ENCODE data around the gene CFDP1. TPM values are rescaled to one million over a fixed set of nuclear protein-coding genes. Genes with fewer than 3 reads are reported as not detected.

CFDP1 gene
- total RNA-seq, 1 donor from 2014 or later: 59.7 TPM

DNA sequence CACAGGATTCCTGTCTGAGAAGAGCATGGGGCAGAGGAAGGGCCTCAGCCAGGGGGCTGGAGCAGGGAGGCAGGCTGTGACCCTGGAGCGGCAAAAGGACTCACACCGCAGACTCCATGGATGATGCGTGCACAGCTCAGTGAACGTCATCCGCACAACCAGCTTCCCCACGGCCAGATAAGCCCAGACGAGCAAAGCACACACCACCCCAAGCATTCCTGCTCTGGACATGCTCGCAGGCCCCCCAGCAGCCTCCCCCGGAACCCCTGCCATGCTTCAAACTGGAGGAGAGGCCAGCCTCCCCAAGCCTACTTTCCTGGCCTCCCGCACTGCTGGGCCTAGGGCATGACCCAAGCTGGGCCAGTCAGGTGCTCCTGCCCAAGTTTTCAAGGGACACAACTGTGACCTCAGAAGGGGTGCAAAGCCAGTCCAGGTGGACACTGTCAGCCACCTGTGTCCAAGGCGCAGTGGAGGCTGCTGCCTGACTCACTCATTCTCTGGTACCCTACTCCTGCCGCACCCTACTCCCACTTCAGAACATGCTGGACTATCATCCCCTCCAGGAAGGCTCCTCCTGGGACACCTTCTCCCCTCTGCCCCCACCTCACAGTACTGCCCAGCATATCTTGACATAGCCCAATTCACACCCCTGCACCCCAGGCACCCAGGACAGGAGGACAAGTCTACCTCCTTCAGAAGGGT lies 186.6 kb downstream of the CFDP1 start:
- no peak for TF ChIP-seq CTCF (IDR thresholded peaks at IDR 0.05; ENCODE audit: insufficient read depth, low read length, poor library complexity, severe bottlenecking)
- Histone ChIP-seq H3K36me3 (ENCODE audit: control insufficient read depth, insufficient read depth, low read length) (no peaks in the 10 kb centered on the region), H3K4me3 (ENCODE audit: low read depth, low read length) (no peak overlapping the region), H3K27me3 (ENCODE audit: control insufficient read depth, insufficient read depth, low read length) (no peaks in the 10 kb centered on the region)
- DNase-seq (ENCODE audit: low read depth): no peak

DNA sequence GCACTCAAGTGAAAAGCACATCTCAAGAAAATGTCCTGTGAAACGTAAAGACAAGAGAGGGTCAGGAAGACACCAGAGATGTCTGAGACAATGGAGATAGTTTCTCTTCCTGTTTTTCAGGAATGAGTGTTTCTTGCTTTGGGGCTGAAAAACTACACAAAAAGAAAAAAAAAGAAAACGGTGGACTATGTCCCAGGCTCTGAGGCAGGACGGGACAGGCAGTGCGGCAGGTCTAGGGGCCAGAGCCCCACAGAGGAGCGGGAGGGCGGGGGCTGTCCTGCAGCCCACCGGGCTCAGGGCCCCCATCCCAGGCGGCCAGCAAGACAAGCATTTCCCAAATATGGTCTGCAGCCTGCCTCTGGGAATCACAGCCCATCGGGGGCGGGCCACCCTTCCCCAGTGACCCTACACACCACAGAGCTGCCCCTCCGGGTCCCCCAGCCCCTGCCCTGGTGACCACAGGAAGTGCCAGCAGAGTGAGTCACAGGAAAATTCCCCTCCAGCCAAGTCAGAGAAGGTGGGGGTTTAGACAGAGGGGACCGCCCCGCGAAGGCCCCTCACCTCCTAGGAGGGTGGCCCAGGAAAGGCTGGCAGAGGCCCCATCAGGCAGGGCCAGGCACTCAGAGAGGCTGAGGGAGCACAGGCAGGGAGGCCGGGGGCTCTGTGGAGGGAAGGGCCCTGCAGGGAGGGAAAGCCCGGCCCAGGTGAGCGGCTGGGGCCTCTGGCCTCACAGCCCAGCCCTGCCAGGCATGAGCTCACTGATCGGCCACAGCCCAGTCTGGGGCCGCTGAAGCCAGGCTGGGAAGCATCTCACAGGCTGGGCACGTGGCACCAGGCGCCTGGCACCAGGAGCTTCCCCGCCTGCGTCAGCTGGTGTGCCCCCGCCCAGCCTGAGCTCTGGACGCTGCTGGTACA lies 188.2 kb downstream of the CFDP1 start:
- no peak overlapping the region for H3K4me3 ChIP-seq (ENCODE audit: low read depth, low read length)
- no peak for TF ChIP-seq CTCF (IDR thresholded peaks at IDR 0.05; ENCODE audit: insufficient read depth, low read length, poor library complexity, severe bottlenecking)
- peak; percentile 96 for DNase-seq (ENCODE audit: low read depth)
- no peaks in the 10 kb centered on the region for H3K36me3 ChIP-seq (ENCODE audit: control insufficient read depth, insufficient read depth, low read length)
- H3K27me3 ChIP-seq (ENCODE audit: control insufficient read depth, insufficient read depth, low read length): no peaks in the 10 kb centered on the region

DNA sequence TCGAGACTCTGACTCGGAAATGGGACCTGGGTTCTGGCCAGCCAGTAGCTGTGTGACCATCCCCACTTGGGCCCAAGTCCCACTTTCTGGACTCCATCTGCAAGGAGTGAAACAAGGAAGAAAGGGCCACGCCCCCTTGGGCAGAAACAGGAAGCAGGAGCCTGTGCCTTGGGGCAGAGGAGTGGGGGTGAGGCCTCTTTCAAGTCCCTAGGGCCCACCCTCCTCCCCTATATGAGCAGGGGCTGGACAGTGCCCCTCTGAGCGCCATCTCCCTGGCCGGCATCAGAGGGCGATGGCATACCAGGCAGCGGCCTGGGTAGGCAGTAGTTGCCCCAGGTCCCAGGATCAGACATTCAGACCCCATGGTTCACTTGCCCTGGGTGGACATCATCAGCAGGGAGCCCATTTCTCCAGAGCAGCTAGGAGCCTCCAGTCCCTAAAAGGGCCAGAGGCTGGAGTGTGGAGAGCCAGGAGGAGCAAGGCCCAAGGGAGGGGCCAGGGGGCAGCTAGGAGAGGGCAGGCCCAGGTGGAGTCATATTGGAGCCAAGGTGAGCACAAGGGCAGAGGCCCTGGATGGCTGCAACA lies 189.0 kb downstream of the CFDP1 start:
- no peak overlapping the region for H3K4me3 ChIP-seq (ENCODE audit: low read depth, low read length)
- TF ChIP-seq CTCF (IDR thresholded peaks at IDR 0.05; ENCODE audit: insufficient read depth, low read length, poor library complexity, severe bottlenecking): no peak
- H3K27me3 ChIP-seq (ENCODE audit: control insufficient read depth, insufficient read depth, low read length): no peaks in the 10 kb centered on the region
- H3K36me3 ChIP-seq (ENCODE audit: control insufficient read depth, insufficient read depth, low read length): no peaks in the 10 kb centered on the region
- no peak for DNase-seq (ENCODE audit: low read depth)

Other genes with a start within 250 kb of the CFDP1 start
- not detected in 2 replicates for gene CTRB2, start 226.3 kb downstream of the CFDP1 start, total RNA-seq
- gene CTRB1, start 214.5 kb downstream of the CFDP1 start, total RNA-seq: not detected in 2 replicates
- gene BCAR1, start 181.9 kb downstream of the CFDP1 start, total RNA-seq: 93.8 and 119 TPM in 2 replicates
- gene TMEM170A, start 31.2 kb upstream of the CFDP1 start, total RNA-seq: 29.1 and 30.2 TPM in 2 replicates
- 1.6 and 2.4 TPM in 2 replicates for gene CHST6, start 61.9 kb upstream of the CFDP1 start, total RNA-seq
- 0.07 TPM in 1 of 2 replicates, not detected in the other for gene CHST5, start 102.6 kb upstream of the CFDP1 start, total RNA-seq
- 14.9 and 16.0 TPM in 2 replicates for gene TMEM231, start 122.7 kb upstream of the CFDP1 start, total RNA-seq
- 67.9 and 75.6 TPM in 2 replicates for gene GABARAPL2, start 132.9 kb upstream of the CFDP1 start, total RNA-seq
- gene ADAT1, start 189.8 kb upstream of the CFDP1 start, total RNA-seq: 54.6 and 60.5 TPM in 2 replicates
- 190 and 233 TPM in 2 replicates for gene KARS1, start 214.2 kb upstream of the CFDP1 start, total RNA-seq
- gene TERF2IP, start 214.3 kb upstream of the CFDP1 start, total RNA-seq: 56.8 and 59.9 TPM in 2 replicates
- gene CPHXL2, start 243.5 kb upstream of the CFDP1 start, total RNA-seq: not detected in 2 replicates

All from kidney epithelial cell (primary cell).